Panc1 (cell line): ENCODE data around the gene PRKG1. TPM values are rescaled to one million over a fixed set of nuclear protein-coding genes. Genes with fewer than 3 reads are reported as not detected.

Experiments used
- ATAC-seq: fragments of 200-7000 bp; cut with Tn5 transposase; 2 replicates; pipeline ENCODE4 v1.9.1; 2020; ENCODE audit warnings: mild to moderate bottlenecking, moderate library complexity
- BruUV-seq: library from RNA; stranded (reverse); fragments of 400-500 nt; replicated peaks from 2 replicates; lab custom pipeline; 2021; lab: Mats Ljungman, UMichigan
- CTCF ChIA-PET: fragments of 300-600 bp; sonication (Branson Sonifier 250); formaldehyde crosslinking; loops from one replicate; lab custom pipeline; 2022; ENCODE audit warnings: antibody characterized with exemption; lab: Charles Lee
- POLR2A ChIA-PET: fragments of 300-600 bp; sonication (Branson Sonifier 250); formaldehyde crosslinking; loops from one replicate; lab custom pipeline; 2022; ENCODE audit warnings: antibody characterized with exemption; lab: Charles Lee
- DNase-seq: peaks from one replicate; pipeline ENCODE4 v3.0.0-alpha.2; 2010; ENCODE audit warnings: low read depth, low spot score
- H3K27ac ChIP-seq: 2 replicates; pipeline ENCODE4 v1.5.1; 2011; ENCODE audit warnings: mild to moderate bottlenecking, low read length, inconsistent platforms
- H3K27me3 ChIP-seq: fragments of 200-500 bp; sonication (Bioruptor generic); 2 replicates; pipeline ENCODE4 v1.6.0; 2014; ENCODE audit warnings: low read length, inconsistent platforms; ENCODE audit not compliant: control insufficient read depth, insufficient read depth
- H3K36me3 ChIP-seq: fragments of 200-500 bp; sonication (Bioruptor generic); 2 replicates; pipeline ENCODE4 v1.5.1; 2014; ENCODE audit warnings: inconsistent platforms, mild to moderate bottlenecking, low read length, moderate library complexity; ENCODE audit not compliant: control insufficient read depth, insufficient read depth
- H3K4me1 ChIP-seq: 2 replicates; pipeline ENCODE4 v1.5.1; 2011; ENCODE audit warnings: inconsistent platforms, mild to moderate bottlenecking, low read length, moderate library complexity; ENCODE audit not compliant: control insufficient read depth, insufficient read depth
- H3K4me3 ChIP-seq, 2 experiments: 2 replicates each; pipeline ENCODE4 v1.5.1; 2011 to 2012; ENCODE audit warnings: low read depth in 2 of 2, low read length in 2 of 2, mild to moderate bottlenecking in 2 of 2, inconsistent platforms in 1 of 2, moderate library complexity in 1 of 2
- H3K9me3 ChIP-seq: fragments of 200-500 bp; sonication (Bioruptor generic); 2 replicates; pipeline ENCODE4 v1.5.1; 2014; ENCODE audit warnings: low read depth, mild to moderate bottlenecking, inconsistent platforms, low read length, moderate library complexity; ENCODE audit not compliant: control insufficient read depth, insufficient read depth
- POLR2AphosphoS5 ChIP-seq: IDR thresholded peaks from 2 replicates; pipeline ENCODE4 v1.6.1; 2012; ENCODE audit warnings: mild to moderate bottlenecking, low read depth, low read length, moderate library complexity
- SIN3A ChIP-seq: IDR thresholded peaks from 2 replicates; pipeline ENCODE4 v1.6.1; 2012; ENCODE audit warnings: low read depth, mild to moderate bottlenecking, low read length, moderate library complexity, borderline replicate concordance; ENCODE audit not compliant: insufficient read depth
- TCF7L2 ChIP-seq: IDR thresholded peaks from 2 replicates; pipeline ENCODE4 v1.6.1; 2011; ENCODE audit warnings: mild to moderate bottlenecking, low read depth, low read length, inconsistent platforms
- in situ Hi-C: cut with HindIII; loops from 2 replicates; pipeline ENCODE4 v1.10.0; 2016; ENCODE audit warnings: low sequenced_read_pairs, low pct_unique_long_range_greater_than_20kb
- intact Hi-C: fragments of 100-400 bp; cut with micrococcal nuclease; formaldehyde crosslinking; loops from one replicate; pipeline ENCODE4 v1.10.0; 2022; ENCODE audit not compliant: unreplicated experiment
- total RNA-seq: library from RNA; stranded (reverse); gene quantifications from one replicate; pipeline ENCODE4 v1.2.1, GENCODE V29; 2021; ENCODE audit not compliant: unreplicated experiment
- TF ChIP-seq, protein P1 (sequence below), 2 experiments: IDR thresholded peaks; 2 replicates each; pipeline ENCODE4 v1.6.1; 2011 to 2012; ENCODE audit warnings: low read depth in 2 of 2, control low read depth in 1 of 2, low read length in 1 of 2, mild to moderate bottlenecking in 1 of 2, moderate library complexity in 1 of 2; ENCODE audit not compliant: insufficient read depth in 1 of 2
- TF ChIP-seq, protein P2 (sequence below): fragments of 450-650 bp; IDR thresholded peaks from 2 replicates; pipeline ENCODE4 v1.5.1; 2017; ENCODE audit warnings: mild to moderate bottlenecking

The PRKG1 gene
- total RNA-seq, 1 experiment from 2014 or later, result 0.92 TPM

DNA sequence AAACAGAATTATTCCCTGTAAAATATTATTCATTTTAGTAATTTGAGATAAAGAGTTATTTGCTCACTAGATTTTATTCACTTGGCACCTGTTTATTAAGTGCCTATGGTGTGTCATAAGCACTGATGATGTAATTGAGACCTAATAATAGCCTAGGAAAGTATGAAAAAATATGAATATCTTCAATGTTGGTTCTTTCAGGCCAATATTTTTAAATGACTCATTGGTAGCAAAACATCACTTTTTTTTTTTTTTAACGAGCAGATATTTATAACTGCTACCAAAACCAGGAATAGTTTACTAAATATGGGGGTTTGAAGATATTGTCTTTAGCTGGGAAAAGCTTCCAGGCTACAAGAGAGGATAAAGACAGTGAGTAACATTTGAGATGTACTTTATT, 228.0 kb downstream of the PRKG1 start:
- POLR2A ChIA-PET, result no interaction called here
- ATAC-seq, result no peak
- Histone ChIP-seq H3K27ac (no peak overlapping the region), H3K27me3 (no peaks in the 10 kb centered on the region), H3K4me3 (no peak overlapping the region), H3K9me3 (no peaks in the 10 kb centered on the region), H3K36me3 (no peaks in the 10 kb centered on the region), H3K4me1 (no peaks in the 10 kb centered on the region)
- CTCF ChIA-PET, result no interaction called here
- in situ Hi-C loops, result no loop called here
- no TSS peak for BruUV-seq
- DNase-seq, result no peak
- TF ChIP-seq TCF7L2 (no peak), POLR2AphosphoS5 (no peak), SIN3A (no peak)
- TF ChIP-seq, protein P1, sequence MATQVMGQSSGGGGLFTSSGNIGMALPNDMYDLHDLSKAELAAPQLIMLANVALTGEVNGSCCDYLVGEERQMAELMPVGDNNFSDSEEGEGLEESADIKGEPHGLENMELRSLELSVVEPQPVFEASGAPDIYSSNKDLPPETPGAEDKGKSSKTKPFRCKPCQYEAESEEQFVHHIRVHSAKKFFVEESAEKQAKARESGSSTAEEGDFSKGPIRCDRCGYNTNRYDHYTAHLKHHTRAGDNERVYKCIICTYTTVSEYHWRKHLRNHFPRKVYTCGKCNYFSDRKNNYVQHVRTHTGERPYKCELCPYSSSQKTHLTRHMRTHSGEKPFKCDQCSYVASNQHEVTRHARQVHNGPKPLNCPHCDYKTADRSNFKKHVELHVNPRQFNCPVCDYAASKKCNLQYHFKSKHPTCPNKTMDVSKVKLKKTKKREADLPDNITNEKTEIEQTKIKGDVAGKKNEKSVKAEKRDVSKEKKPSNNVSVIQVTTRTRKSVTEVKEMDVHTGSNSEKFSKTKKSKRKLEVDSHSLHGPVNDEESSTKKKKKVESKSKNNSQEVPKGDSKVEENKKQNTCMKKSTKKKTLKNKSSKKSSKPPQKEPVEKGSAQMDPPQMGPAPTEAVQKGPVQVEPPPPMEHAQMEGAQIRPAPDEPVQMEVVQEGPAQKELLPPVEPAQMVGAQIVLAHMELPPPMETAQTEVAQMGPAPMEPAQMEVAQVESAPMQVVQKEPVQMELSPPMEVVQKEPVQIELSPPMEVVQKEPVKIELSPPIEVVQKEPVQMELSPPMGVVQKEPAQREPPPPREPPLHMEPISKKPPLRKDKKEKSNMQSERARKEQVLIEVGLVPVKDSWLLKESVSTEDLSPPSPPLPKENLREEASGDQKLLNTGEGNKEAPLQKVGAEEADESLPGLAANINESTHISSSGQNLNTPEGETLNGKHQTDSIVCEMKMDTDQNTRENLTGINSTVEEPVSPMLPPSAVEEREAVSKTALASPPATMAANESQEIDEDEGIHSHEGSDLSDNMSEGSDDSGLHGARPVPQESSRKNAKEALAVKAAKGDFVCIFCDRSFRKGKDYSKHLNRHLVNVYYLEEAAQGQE (IDR thresholded peaks at IDR 0.05; ENCODE audit: insufficient read depth in 1 of 2, low read depth in 2 of 2, low read length in 1 of 2), result no peak
- TF ChIP-seq, protein P2, sequence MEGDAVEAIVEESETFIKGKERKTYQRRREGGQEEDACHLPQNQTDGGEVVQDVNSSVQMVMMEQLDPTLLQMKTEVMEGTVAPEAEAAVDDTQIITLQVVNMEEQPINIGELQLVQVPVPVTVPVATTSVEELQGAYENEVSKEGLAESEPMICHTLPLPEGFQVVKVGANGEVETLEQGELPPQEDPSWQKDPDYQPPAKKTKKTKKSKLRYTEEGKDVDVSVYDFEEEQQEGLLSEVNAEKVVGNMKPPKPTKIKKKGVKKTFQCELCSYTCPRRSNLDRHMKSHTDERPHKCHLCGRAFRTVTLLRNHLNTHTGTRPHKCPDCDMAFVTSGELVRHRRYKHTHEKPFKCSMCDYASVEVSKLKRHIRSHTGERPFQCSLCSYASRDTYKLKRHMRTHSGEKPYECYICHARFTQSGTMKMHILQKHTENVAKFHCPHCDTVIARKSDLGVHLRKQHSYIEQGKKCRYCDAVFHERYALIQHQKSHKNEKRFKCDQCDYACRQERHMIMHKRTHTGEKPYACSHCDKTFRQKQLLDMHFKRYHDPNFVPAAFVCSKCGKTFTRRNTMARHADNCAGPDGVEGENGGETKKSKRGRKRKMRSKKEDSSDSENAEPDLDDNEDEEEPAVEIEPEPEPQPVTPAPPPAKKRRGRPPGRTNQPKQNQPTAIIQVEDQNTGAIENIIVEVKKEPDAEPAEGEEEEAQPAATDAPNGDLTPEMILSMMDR, result no peak
- intact Hi-C loops, result no loop called here

DNA sequence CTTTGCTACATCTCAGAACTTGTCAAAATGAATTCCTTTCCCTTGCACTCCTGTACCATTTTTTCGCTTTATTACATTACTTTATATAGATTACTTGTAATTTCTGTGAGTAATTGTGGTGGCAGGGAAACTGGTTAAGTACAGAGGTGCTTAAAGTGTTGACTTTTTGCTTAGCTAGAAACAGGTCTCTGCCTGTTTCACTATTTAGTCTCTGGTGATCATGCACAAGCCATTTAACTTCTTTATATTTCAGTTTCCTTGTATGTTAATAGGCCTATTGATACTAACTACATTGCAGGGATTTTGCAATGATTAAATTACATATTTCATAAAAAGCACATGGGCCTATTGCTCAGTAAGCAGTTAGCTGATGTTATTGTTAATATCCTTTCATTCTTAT, 233.8 kb downstream of the PRKG1 start:
- Histone ChIP-seq H3K27me3 (no peaks in the 10 kb centered on the region), H3K9me3 (no peaks in the 10 kb centered on the region), H3K4me1 (no peaks in the 10 kb centered on the region), H3K4me3 (no peak overlapping the region), H3K27ac (no peak overlapping the region), H3K36me3 (no peaks in the 10 kb centered on the region)
- in situ Hi-C loops, result no loop called here
- TF ChIP-seq POLR2AphosphoS5, result no peak
- TF ChIP-seq SIN3A, result no peak
- TF ChIP-seq TCF7L2, result no peak
- TF ChIP-seq, protein P1 (IDR thresholded peaks at IDR 0.05; ENCODE audit: insufficient read depth in 1 of 2, low read depth in 2 of 2, low read length in 1 of 2), result no peak
- TF ChIP-seq, protein P2, result no peak
- ATAC-seq, result no peak
- ChIA-PET CTCF (no interaction called here), POLR2A (no interaction called here)
- intact Hi-C loops, result no loop called here
- DNase-seq, result no peak
- no TSS peak for BruUV-seq
